HEK293 (cell line): ENCODE data around the gene LRCH2.
A peak's percentile ranks its signal among the peaks of the same experiment; 100 is the strongest.
"Not testable (repeated sequence)": the region's sequence is repeated elsewhere in the genome, so short reads cannot be mapped to it uniquely, and the experiment has no call there.

ENCODE experiments used
- CTCF ChIA-PET: fragments of 350-600 bp; formaldehyde crosslinking; extraction: SDS; loops from one replicate; lab custom pipeline; 2021; ENCODE audit warnings: antibody characterized with exemption; lab: Yijun Ruan, JAX
- POLR2A ChIA-PET: fragments of 300-600 bp; formaldehyde crosslinking; extraction: SDS; loops from one replicate; lab custom pipeline; 2020; ENCODE audit warnings: antibody characterized with exemption, inconsistent platforms; lab: Yijun Ruan, JAX
- H3K27ac ChIP-seq: fragments of 200-500 bp; sonication (Bioruptor generic); 2 replicates; pipeline ENCODE4 v1.5.1; 2014; ENCODE audit warnings: low read depth, low read length, control low read depth, inconsistent platforms; ENCODE audit errors: extremely low read depth
- H3K36me3 ChIP-seq, 2 experiments: fragments of 200-500 bp in 1 of 2; sonication (Bioruptor generic) in 1 of 2; 1 replicate in 1 of 2; 2 replicates in 1 of 2; pipeline ENCODE4 v1.5.1; 2014 to 2017; ENCODE audit warnings: inconsistent platforms in 2 of 2, low read length in 2 of 2; ENCODE audit not compliant: control insufficient read depth in 2 of 2, insufficient read depth in 1 of 2
- H3K4me1 ChIP-seq: fragments of 200-500 bp; sonication (Bioruptor generic); 2 replicates; pipeline ENCODE4 v1.5.1; 2014; ENCODE audit warnings: mild to moderate bottlenecking, low read length, inconsistent platforms; ENCODE audit not compliant: control insufficient read depth, insufficient read depth
- H3K4me3 ChIP-seq: 2 replicates; pipeline ENCODE4 v1.5.1; 2011; ENCODE audit warnings: low read depth, mild to moderate bottlenecking, control low read depth, low read length, moderate library complexity
- H3K9me3 ChIP-seq: fragments of 200-500 bp; sonication (Bioruptor generic); 2 replicates; pipeline ENCODE4 v1.5.1; 2014; ENCODE audit warnings: low read depth, low read length, inconsistent platforms; ENCODE audit not compliant: control insufficient read depth, insufficient read depth
- MYNN ChIP-seq: fragments of 450-650 bp; formaldehyde crosslinking; IDR thresholded peaks from 2 replicates; pipeline ENCODE4 v1.5.1; 2016; ENCODE audit warnings: missing biosample characterization, missing genetic modification characterization, borderline replicate concordance
- PRDM10 ChIP-seq: fragments of 450-650 bp; formaldehyde crosslinking; IDR thresholded peaks from 2 replicates; pipeline ENCODE4 v1.5.1; 2016; ENCODE audit warnings: missing biosample characterization, missing genetic modification characterization
- RBAK ChIP-seq: fragments of 450-650 bp; formaldehyde crosslinking; IDR thresholded peaks from 2 replicates; pipeline ENCODE4 v1.5.1; 2016; ENCODE audit warnings: missing biosample characterization, missing genetic modification characterization
- SCRT1 ChIP-seq: fragments of 450-650 bp; formaldehyde crosslinking; IDR thresholded peaks from 2 replicates; pipeline ENCODE4 v1.5.1; 2016; ENCODE audit warnings: missing biosample characterization, missing genetic modification characterization, borderline replicate concordance
- SCRT2 ChIP-seq: fragments of 450-650 bp; formaldehyde crosslinking; IDR thresholded peaks from 2 replicates; pipeline ENCODE4 v1.5.1; 2016; ENCODE audit warnings: missing biosample characterization, missing genetic modification characterization
- SETDB1 ChIP-seq: IDR thresholded peaks from one replicate; pipeline ENCODE4 v1.6.1; 2017; ENCODE audit warnings: mild to moderate bottlenecking, low read length, moderate library complexity, mixed read lengths; ENCODE audit not compliant: insufficient read length
- TRIM28 ChIP-seq: IDR thresholded peaks from 2 replicates; pipeline ENCODE4 v1.6.1; 2011; ENCODE audit warnings: low read length, control low read depth, borderline replicate concordance
- WT1 ChIP-seq: fragments of 450-650 bp; formaldehyde crosslinking; IDR thresholded peaks from 2 replicates; pipeline ENCODE4 v1.5.1; 2016; ENCODE audit warnings: missing biosample characterization, missing genetic modification characterization
- YY1 ChIP-seq: fragments of 450-650 bp; formaldehyde crosslinking; IDR thresholded peaks from 2 replicates; pipeline ENCODE4 v1.5.1; 2018; ENCODE audit warnings: missing biosample characterization, missing genetic modification characterization
- ZBTB11 ChIP-seq: fragments of 450-650 bp; formaldehyde crosslinking; conservative IDR thresholded peaks from 2 replicates; pipeline ENCODE4 v1.5.1; 2016; ENCODE audit warnings: low read depth, missing biosample characterization, missing genetic modification characterization
- ZBTB6 ChIP-seq: fragments of 450-650 bp; formaldehyde crosslinking; IDR thresholded peaks from 2 replicates; pipeline ENCODE4 v1.5.1; 2017; ENCODE audit warnings: missing biosample characterization, missing genetic modification characterization
- ZBTB7A ChIP-seq: fragments of 450-650 bp; formaldehyde crosslinking; IDR thresholded peaks from 2 replicates; pipeline ENCODE4 v1.5.1; 2016; ENCODE audit warnings: low read depth, missing biosample characterization, missing genetic modification characterization
- ZNF184 ChIP-seq: fragments of 450-650 bp; IDR thresholded peaks from 2 replicates; pipeline ENCODE4 v1.5.1; 2018; ENCODE audit warnings: missing biosample characterization, mild to moderate bottlenecking, missing genetic modification characterization
- ZNF221 ChIP-seq: fragments of 450-650 bp; formaldehyde crosslinking; IDR thresholded peaks from 2 replicates; pipeline ENCODE4 v1.5.1; 2017; ENCODE audit warnings: missing biosample characterization, missing genetic modification characterization, borderline replicate concordance
- ZNF239 ChIP-seq: fragments of 450-650 bp; formaldehyde crosslinking; IDR thresholded peaks from 2 replicates; pipeline ENCODE4 v1.5.1; 2016; ENCODE audit warnings: missing biosample characterization, missing genetic modification characterization
- ZNF404 ChIP-seq: fragments of 450-650 bp; formaldehyde crosslinking; IDR thresholded peaks from 2 replicates; pipeline ENCODE4 v1.5.1; 2017; ENCODE audit warnings: missing biosample characterization, missing genetic modification characterization
- ZNF449 ChIP-seq: fragments of 450-650 bp; formaldehyde crosslinking; IDR thresholded peaks from 2 replicates; pipeline ENCODE4 v1.5.1; 2017; ENCODE audit warnings: missing biosample characterization, mild to moderate bottlenecking, missing genetic modification characterization, moderate library complexity
- ZNF513 ChIP-seq: fragments of 450-650 bp; IDR thresholded peaks from 2 replicates; pipeline ENCODE4 v1.5.1; 2018; ENCODE audit warnings: missing biosample characterization, missing genetic modification characterization
- ZNF548 ChIP-seq: fragments of 450-650 bp; formaldehyde crosslinking; IDR thresholded peaks from 2 replicates; pipeline ENCODE4 v1.5.1; 2016; ENCODE audit warnings: missing biosample characterization, missing genetic modification characterization
- ZNF560 ChIP-seq: fragments of 450-650 bp; formaldehyde crosslinking; IDR thresholded peaks from 2 replicates; pipeline ENCODE4 v1.5.1; 2017; ENCODE audit warnings: missing biosample characterization, missing genetic modification characterization, borderline replicate concordance
- ZNF585B ChIP-seq: fragments of 450-650 bp; formaldehyde crosslinking; IDR thresholded peaks from 2 replicates; pipeline ENCODE4 v1.5.1; 2016; ENCODE audit warnings: missing biosample characterization, missing genetic modification characterization
- ZNF830 ChIP-seq: fragments of 450-650 bp; IDR thresholded peaks from 2 replicates; pipeline ENCODE4 v1.5.0; 2018; ENCODE audit warnings: missing biosample characterization, missing genetic modification characterization, low read depth, mild to moderate bottlenecking, moderate library complexity

LRCH2 gene

GRCh38 chrX:115209547-115209946 lies 24.3 kb downstream of the LRCH2 start:
- POLR2A ChIA-PET, H3K4me3 ChIP-seq, H3K36me3 ChIP-seq, CTCF ChIA-PET, H3K9me3 ChIP-seq, H3K27ac ChIP-seq, H3K4me1 ChIP-seq: not testable (repeated sequence)
- TF ChIP-seq SCRT2 (tag by site-specific recombination) (peak; percentile 55), PRDM10 (tag by site-specific recombination) (peak; percentile 33; the same call in 1 of the 2 replicates), SCRT1 (peak; percentile 64; the same call in 1 of the 2 replicates)
- TF ChIP-seq, all 188 proteins: peak for 3; not testable (repeated sequence) for 185

- CTCF ChIA-PET: no interaction called here
- no peak overlapping the region for H3K27ac ChIP-seq
- H3K9me3 ChIP-seq: no peaks in the 10 kb centered on the region
- H3K4me3 ChIP-seq: no peak overlapping the region
- H3K4me1 ChIP-seq: no peaks in the 10 kb centered on the region; the same call in 1 of the 2 replicates
- no peaks in the 10 kb centered on the region for H3K36me3 ChIP-seq
- TF ChIP-seq YY1 (tag by site-specific recombination): no peak
- no peak for TF ChIP-seq ZBTB6 (tag by site-specific recombination)
- peak; percentile 100 for TF ChIP-seq ZNF585B
- TF ChIP-seq SETDB1: peak; percentile 81
- TF ChIP-seq ZNF513: no peak
- no peak for TF ChIP-seq WT1 (tag by site-specific recombination)
- TF ChIP-seq TRIM28: peak; percentile 98
- no peak for TF ChIP-seq ZNF548
- POLR2A ChIA-PET: no interaction called here
These were observed 29.9 kb downstream of the LRCH2 start for GRCh38 chrX:115204040-115204439.

GRCh38 chrX:115192244-115192700 lies 41.6 kb downstream of the LRCH2 start:
- no peaks in the 10 kb centered on the region for H3K9me3 ChIP-seq
- POLR2A ChIA-PET: no interaction called here
- CTCF ChIA-PET: no interaction called here
- H3K36me3 ChIP-seq: peaks cover 3 to 8% of the 10 kb centered on the region in 2 experiments; a peak in 1 of 3 replicates
- no peak overlapping the region for H3K4me3 ChIP-seq
- H3K27ac ChIP-seq: no peak overlapping the region
- H3K4me1 ChIP-seq: no peaks in the 10 kb centered on the region
- TF ChIP-seq RBAK (tag by site-specific recombination) (no peak), ZNF239 (no peak), WT1 (tag by site-specific recombination) (no peak), ZNF221 (tag by site-specific recombination) (no peak), ZNF560 (tag by site-specific recombination) (no peak), ZNF404 (tag by site-specific recombination) (no peak), MYNN (no peak), ZBTB11 (tag by site-specific recombination) (no peak), ZBTB7A (no peak), ZNF830 (tag by site-specific recombination) (no peak), ZNF184 (tag by site-specific recombination) (no peak), ZNF449 (no peak)
